Mesodermal cell (in vitro differentiated cells): ENCODE measurements around the gene SLC46A1.

ENCODE experiments used
- H3K27ac ChIP-seq: 2 replicates; pipeline ENCODE4 v1.7.0; 2013; ENCODE audit warnings: mild to moderate bottlenecking, low read depth, low read length, moderate library complexity; ENCODE audit not compliant: severe bottlenecking
- H3K36me3 ChIP-seq: 2 replicates; pipeline ENCODE4 v1.7.1; 2013; ENCODE audit warnings: mild to moderate bottlenecking, low read length, moderate library complexity; ENCODE audit not compliant: control insufficient read depth, insufficient read depth
- H3K4me1 ChIP-seq: one replicate; pipeline ENCODE4 v1.7.1; 2013; ENCODE audit warnings: mild to moderate bottlenecking, low read length; ENCODE audit not compliant: insufficient read depth, control insufficient read depth, poor library complexity, severe bottlenecking
- H3K4me3 ChIP-seq: 2 replicates; pipeline ENCODE4 v1.7.0; 2013; ENCODE audit warnings: low read length, control low read depth, mild to moderate bottlenecking; ENCODE audit not compliant: insufficient read depth, poor library complexity, severe bottlenecking; ENCODE audit errors: extremely low read depth
- H3K9me3 ChIP-seq: 2 replicates; pipeline ENCODE4 v1.7.1; 2013; ENCODE audit warnings: mild to moderate bottlenecking, low read length, moderate library complexity; ENCODE audit not compliant: control insufficient read depth
- WGBS, 2 experiments: methylation state at CpG; one replicate each; pipeline ENCODE4 v1.1.5; 2013; ENCODE audit warnings: missing lambda C conversion rate in 2 of 2; ENCODE audit not compliant: insufficient coverage in 2 of 2; 5-methylcytosine and 5-hydroxymethylcytosine counted together

Gene SLC46A1

GRCh38 chr17:28381141-28381825 lies 24.7 kb downstream of the SLC46A1 start:
- H3K4me1 ChIP-seq = peaks cover 10% of the 10 kb centered on the region
- 31 to 32% methylated on average over 51 to 72 of the region's 72 CpGs for WGBS, 2 experiments
- H3K27ac ChIP-seq = no peak overlapping the region
- H3K4me3 ChIP-seq = peak overlapping the region; percentile 14
- H3K9me3 ChIP-seq = no peaks in the 10 kb centered on the region
- peaks cover 12% of the 10 kb centered on the region for H3K36me3 ChIP-seq

DNA sequence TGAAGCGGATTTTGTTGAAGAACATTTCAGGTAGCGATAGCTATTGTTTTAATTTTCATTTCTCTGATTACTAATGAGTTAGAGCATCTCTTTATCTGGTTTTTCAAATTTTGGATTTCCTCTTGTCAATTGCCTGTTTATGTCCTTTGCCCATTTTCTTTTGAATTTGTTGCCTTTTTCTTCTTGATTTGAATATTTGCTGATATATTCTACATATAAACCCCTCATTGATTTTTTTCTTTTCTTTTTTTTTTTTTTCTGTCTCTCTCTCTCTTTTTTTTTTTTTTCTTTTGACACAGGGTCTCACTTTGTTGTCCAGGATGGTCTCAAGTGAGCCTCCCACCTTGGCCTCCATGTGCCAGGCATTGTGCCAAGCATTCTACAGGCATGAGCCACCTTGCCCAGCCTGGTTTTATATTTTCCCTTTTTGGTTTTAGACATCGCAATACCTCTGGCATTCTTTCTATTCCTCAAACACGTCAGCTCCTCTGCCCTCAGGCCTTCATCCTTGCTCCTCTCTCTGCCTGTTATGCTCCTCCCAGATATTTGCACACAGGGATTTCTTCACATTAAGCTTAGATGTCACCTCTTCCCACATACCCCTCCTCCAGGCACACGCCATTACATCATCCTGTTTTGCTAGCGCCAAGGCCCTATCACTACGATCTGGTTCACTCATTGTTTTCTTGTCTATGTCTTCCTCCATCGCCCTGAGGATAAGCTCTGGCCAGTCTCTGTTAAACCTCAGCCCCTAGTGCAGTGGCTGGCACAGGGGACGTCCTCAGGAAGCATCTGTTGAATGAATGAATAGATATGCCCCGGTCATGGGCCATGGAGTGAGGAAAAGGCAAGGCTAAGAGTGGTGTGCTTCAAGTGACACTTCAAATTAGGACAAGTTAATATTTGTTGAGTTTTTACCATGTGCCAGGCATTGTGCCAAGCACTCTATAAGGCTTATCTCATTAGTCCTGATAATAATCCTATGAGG lies 25.9 kb downstream of the SLC46A1 start:
- Histone ChIP-seq H3K4me3 (no peak overlapping the region), H3K27ac (peak overlapping the region; percentile 43)
- 76 to 83% methylated on average over 9 to 10 of the region's 10 CpGs for WGBS, 2 experiments

GRCh38 chr17:28372945-28373274 lies 33.1 kb downstream of the SLC46A1 start:
- Histone ChIP-seq H3K4me1 (peaks cover 16% of the 10 kb centered on the region), H3K36me3 (no peaks in the 10 kb centered on the region), H3K27ac (no peak overlapping the region), H3K9me3 (no peaks in the 10 kb centered on the region), H3K4me3 (peak overlapping the region; percentile 58)
- 92 to 100% methylated on average over 1 to 4 of the region's 6 CpGs for WGBS, 2 experiments

More for the DNA sequence above, 25.9 kb downstream of the SLC46A1 start:
- Histone ChIP-seq H3K4me1 (peaks cover 10% of the 10 kb centered on the region), H3K36me3 (peaks cover 6% of the 10 kb centered on the region), H3K9me3 (no peaks in the 10 kb centered on the region)

- 9 to 10% methylated on average over 47 to 48 of the region's 53 CpGs for WGBS, 2 experiments
- H3K36me3 ChIP-seq = no peaks in the 10 kb centered on the region
- peaks cover 16% of the 10 kb centered on the region for H3K4me1 ChIP-seq
- peak overlapping the region; percentile 58 for H3K4me3 ChIP-seq
- H3K27ac ChIP-seq = no peak overlapping the region
- H3K9me3 ChIP-seq = no peaks in the 10 kb centered on the region
Observed at GRCh38 chr17:28372203-28372944, 33.6 kb downstream of the SLC46A1 start.

DNA sequence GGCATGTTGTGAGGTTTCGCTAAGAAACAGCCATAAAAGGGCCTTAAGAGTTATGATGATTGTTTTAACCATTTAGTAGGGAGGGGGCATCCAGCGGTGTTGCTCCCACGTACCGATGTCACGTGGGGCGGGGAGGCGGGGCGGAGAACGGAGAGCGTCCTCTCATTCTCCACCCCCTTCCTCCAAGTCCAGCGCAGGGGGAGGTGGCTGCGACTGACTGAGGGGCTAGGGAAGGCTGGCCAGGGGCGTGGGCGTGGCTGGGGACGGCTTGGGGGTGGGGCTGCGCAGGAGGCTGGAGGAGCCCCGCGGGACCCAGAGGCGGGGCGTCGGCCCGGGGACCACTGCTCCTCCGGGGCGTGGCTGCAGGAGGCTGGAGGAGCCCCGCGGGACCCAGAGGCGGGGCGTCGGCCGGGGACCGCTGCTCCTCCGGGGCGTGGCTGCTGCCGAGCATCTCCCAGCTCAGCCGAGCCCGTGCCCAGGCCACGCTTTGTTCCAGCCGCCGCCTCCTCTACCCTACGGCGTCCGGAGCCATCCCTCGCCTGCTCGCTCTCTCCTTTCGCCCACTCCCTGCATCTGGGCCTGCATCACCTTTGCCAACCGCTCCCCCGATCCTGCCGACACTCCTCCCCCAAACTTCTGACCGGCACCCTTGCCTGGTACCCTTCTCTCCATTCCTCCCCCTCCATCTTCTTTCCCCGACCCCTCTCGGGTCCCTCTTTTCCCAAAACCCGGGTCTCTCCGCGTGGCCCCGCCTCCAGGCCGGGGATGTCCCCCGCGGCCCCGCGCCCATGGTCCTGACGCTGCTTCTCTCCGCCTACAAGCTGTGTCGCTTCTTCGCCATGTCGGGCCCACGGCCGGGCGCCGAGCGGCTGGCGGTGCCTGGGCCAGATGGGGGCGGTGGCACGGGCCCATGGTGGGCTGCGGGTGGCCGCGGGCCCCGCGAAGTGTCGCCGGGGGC lies 34.5 kb downstream of the SLC46A1 start, which contains the start of gene SARM1:
SARM1 (plus strand) TSS at position 450 of the 958 bp plus-strand sequence; CDS start at position 789, 339 bp downstream.
- Histone ChIP-seq H3K4me3 (peak within 1 kb of the TSS; percentile 58), H3K36me3 (peaks cover 5% of the 10 kb centered on the region), H3K4me1 (peaks cover 16% of the 10 kb centered on the region), H3K27ac (peak within 1 kb of the TSS; percentile 92), H3K9me3 (no peaks in the 10 kb centered on the region)
- WGBS, 2 experiments = 1% methylated on average over 52 to 70 of the region's 80 CpGs

GRCh38 chr17:28370744-28371103 lies 35.3 kb downstream of the SLC46A1 start:
- WGBS, 2 experiments = 83 to 100% methylated on average over 1 of the region's 1 CpG
- Histone ChIP-seq H3K4me1 (peaks cover 16% of the 10 kb centered on the region), H3K4me3 (no peak overlapping the region), H3K36me3 (peaks cover 5% of the 10 kb centered on the region), H3K9me3 (no peaks in the 10 kb centered on the region), H3K27ac (peak overlapping the region; percentile 92)

DNA sequence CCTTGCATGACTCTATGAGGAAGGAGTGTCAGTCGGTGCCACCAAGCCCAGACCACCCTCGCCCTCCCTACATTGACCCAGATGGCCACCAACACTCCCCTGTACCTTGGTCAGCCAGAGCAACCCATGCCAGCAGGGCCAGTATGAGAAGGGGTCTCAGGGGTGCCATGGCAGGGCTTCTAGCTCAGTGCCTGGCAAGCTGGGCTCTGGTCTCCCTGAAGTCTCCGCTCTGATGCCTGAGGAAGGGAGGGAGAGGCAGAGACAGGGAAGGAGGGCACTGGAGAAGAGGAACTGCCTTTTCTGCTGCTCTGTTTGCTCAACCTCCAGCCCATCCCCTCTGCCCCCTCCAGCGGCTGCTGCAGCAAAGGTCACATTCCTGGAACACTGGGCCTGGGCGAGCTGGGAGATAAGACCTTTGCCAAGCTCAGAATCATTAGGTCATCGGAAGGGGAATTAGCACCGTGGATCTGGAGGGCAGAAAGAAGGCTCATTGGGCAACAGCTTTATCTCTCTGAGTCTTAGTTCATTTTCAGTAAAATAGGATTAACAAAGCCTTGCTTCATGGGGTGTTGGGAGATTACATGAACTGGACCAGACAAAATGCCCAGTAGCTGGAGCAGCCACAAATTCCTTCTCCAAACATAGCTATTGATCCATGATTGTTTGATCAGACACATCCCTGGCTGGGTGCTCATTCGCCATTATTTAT lies 35.8 kb downstream of the SLC46A1 start, which contains the start of gene VTN:
VTN (minus strand) TSS at position 273 of the 709 bp plus-strand sequence; CDS start at position 169, 104 bp downstream.
- Histone ChIP-seq H3K9me3 (no peaks in the 10 kb centered on the region), H3K27ac (peak within 1 kb of the TSS; percentile 92), H3K4me3 (peak within 1 kb of the TSS; percentile 58), H3K36me3 (peaks cover 5% of the 10 kb centered on the region), H3K4me1 (peaks cover 16% of the 10 kb centered on the region)
- 24 to 51% methylated on average over 5 of the region's 8 CpGs for WGBS, 2 experiments

GRCh38 chr17:28369684-28370034 lies 36.4 kb downstream of the SLC46A1 start:
- Histone ChIP-seq H3K27ac (peak overlapping the region; percentile 92), H3K4me1 (peaks cover 16% of the 10 kb centered on the region), H3K4me3 (no peak overlapping the region), H3K9me3 (no peaks in the 10 kb centered on the region), H3K36me3 (peaks cover 7% of the 10 kb centered on the region)
- 83% methylated on average over 10 of the region's 10 CpGs for WGBS, 2 experiments

- WGBS, 2 experiments = 95 to 98% methylated on average over 22 to 23 of the region's 23 CpGs
- no peak overlapping the region for H3K4me3 ChIP-seq
- H3K27ac ChIP-seq = no peak overlapping the region
- peaks cover 11% of the 10 kb centered on the region for H3K36me3 ChIP-seq
- peaks cover 16% of the 10 kb centered on the region for H3K4me1 ChIP-seq
- no peaks in the 10 kb centered on the region for H3K9me3 ChIP-seq
Observed at GRCh38 chr17:28368915-28369683, 36.9 kb downstream of the SLC46A1 start.
